IMR-90 (cell line): ENCODE data around the gene CDYL2. TPM values are rescaled to one million over a fixed set of nuclear protein-coding genes. Genes with fewer than 3 reads are reported as not detected.

Experiments
- ATAC-seq: fragments of 200-7000 bp; cut with Tn5 transposase; 2 replicates; pipeline ENCODE4 v1.9.1; 2020; ENCODE audit warnings: low read depth, mild to moderate bottlenecking, moderate library complexity
- BruUV-seq: library from RNA; stranded (reverse); fragments of 400-500 nt; replicated peaks from 2 replicates; lab custom pipeline; 2021; lab: Mats Ljungman, UMichigan
- CTCF ChIA-PET: fragments of 300-600 bp; formaldehyde crosslinking; extraction: SDS; loops from one replicate; lab custom pipeline; 2021; ENCODE audit warnings: antibody characterized with exemption; lab: Yijun Ruan, JAX
- POLR2A ChIA-PET: fragments of 300-600 bp; sonication (Branson Sonifier 250); formaldehyde crosslinking; loops from one replicate; lab custom pipeline; 2022; ENCODE audit warnings: antibody characterized with exemption; ENCODE audit not compliant: unreplicated experiment; lab: Charles Lee
- DNase-seq: peaks from one replicate; pipeline ENCODE4 v3.0.0; 2013
- H2AFZ ChIP-seq: replicated peaks from 2 replicates; pipeline ENCODE3; 2013; ENCODE audit warnings: low read length, mild to moderate bottlenecking; ENCODE audit not compliant: poor library complexity
- H2AK5ac ChIP-seq: 2 replicates; pipeline ENCODE4 v1.6.1; 2013; ENCODE audit warnings: low read depth, low read length, inconsistent platforms
- H2AK9ac ChIP-seq: replicated peaks from 2 replicates; pipeline ENCODE3; 2013; ENCODE audit warnings: mild to moderate bottlenecking, low read depth, low read length, moderate library complexity; ENCODE audit not compliant: poor library complexity
- H2BK120ac ChIP-seq: 2 replicates; pipeline ENCODE4 v1.6.1; 2013; ENCODE audit warnings: low read depth, low read length, inconsistent platforms
- H2BK15ac ChIP-seq: 3 replicates; pipeline ENCODE4 v1.6.1; 2013; ENCODE audit warnings: low read depth, low read length, inconsistent platforms
- H2BK20ac ChIP-seq: 2 replicates; pipeline ENCODE4 v1.6.1; 2013; ENCODE audit warnings: low read depth, mild to moderate bottlenecking, inconsistent platforms, low read length, moderate library complexity
- H2BK5ac ChIP-seq: 2 replicates; pipeline ENCODE4 v1.6.1; 2013; ENCODE audit warnings: mild to moderate bottlenecking, low read depth, low read length, inconsistent platforms; ENCODE audit not compliant: poor library complexity, severe bottlenecking
- H3K14ac ChIP-seq: replicated peaks from 2 replicates; pipeline ENCODE4 v1.6.1; 2013; ENCODE audit warnings: low read depth, low read length, inconsistent platforms
- H3K18ac ChIP-seq: 2 replicates; pipeline ENCODE4 v1.6.1; 2013; ENCODE audit warnings: low read depth, low read length, control low read depth
- H3K23ac ChIP-seq: 2 replicates; pipeline ENCODE4 v1.6.1; 2013; ENCODE audit warnings: low read depth, low read length, inconsistent platforms
- H3K27ac ChIP-seq: 2 replicates; pipeline ENCODE4 v1.5.1; 2013; ENCODE audit warnings: mild to moderate bottlenecking, control low read depth, low read length; ENCODE audit not compliant: insufficient read depth
- H3K27me3 ChIP-seq: 2 replicates; pipeline ENCODE4 v1.6.1; 2013; ENCODE audit warnings: low read length; ENCODE audit not compliant: control insufficient read depth, insufficient read depth
- H3K36me3 ChIP-seq: 2 replicates; pipeline ENCODE4 v1.6.1; 2013; ENCODE audit warnings: low read length, mixed read lengths; ENCODE audit not compliant: control insufficient read depth, insufficient read depth
- H3K4ac ChIP-seq: 2 replicates; pipeline ENCODE4 v1.6.1; 2013; ENCODE audit warnings: low read depth, low read length, inconsistent platforms
- H3K4me1 ChIP-seq: 2 replicates; pipeline ENCODE4 v1.6.1; 2013; ENCODE audit warnings: low read length, mixed read lengths; ENCODE audit not compliant: control insufficient read depth, insufficient read depth
- H3K4me2 ChIP-seq: 2 replicates; pipeline ENCODE4 v1.6.1; 2013; ENCODE audit warnings: low read depth, mild to moderate bottlenecking, control low read depth, low read length, moderate library complexity
- H3K4me3 ChIP-seq: 2 replicates; pipeline ENCODE4 v1.5.1; 2013; ENCODE audit warnings: low read depth, mild to moderate bottlenecking, control low read depth, low read length, moderate library complexity; ENCODE audit not compliant: insufficient read depth
- H3K56ac ChIP-seq: 2 replicates; pipeline ENCODE4 v1.6.1; 2013; ENCODE audit warnings: low read length, inconsistent platforms; ENCODE audit not compliant: insufficient read depth; ENCODE audit errors: extremely low read depth
- H3K79me1 ChIP-seq, 2 experiments: 2 replicates each; pipeline ENCODE4 v1.6.1; 2013; ENCODE audit warnings: low read length in 2 of 2, inconsistent platforms in 1 of 2, low read depth in 1 of 2
- H3K9ac ChIP-seq: 2 replicates; pipeline ENCODE4 v1.6.1; 2013; ENCODE audit warnings: low read depth, low read length, control low read depth
- H3K9me1 ChIP-seq: 2 replicates; pipeline ENCODE4 v1.6.1; 2013; ENCODE audit warnings: low read length, inconsistent platforms; ENCODE audit not compliant: insufficient read depth
- H3K9me3 ChIP-seq: 2 replicates; pipeline ENCODE4 v1.6.1; 2013; ENCODE audit warnings: low read length; ENCODE audit not compliant: control insufficient read depth, insufficient read depth
- H4K20me1 ChIP-seq: 2 replicates; pipeline ENCODE4 v1.6.1; 2013; ENCODE audit warnings: low read length, inconsistent platforms; ENCODE audit not compliant: insufficient read depth
- H4K5ac ChIP-seq: 2 replicates; pipeline ENCODE4 v1.6.1; 2013; ENCODE audit warnings: mild to moderate bottlenecking, low read depth, low read length, control low read depth
- H4K8ac ChIP-seq, 2 experiments: 2 replicates each; pipeline ENCODE4 v1.6.1; 2013; ENCODE audit warnings: low read depth in 2 of 2, low read length in 2 of 2, control low read depth in 1 of 2, inconsistent platforms in 1 of 2
- H4K91ac ChIP-seq: 2 replicates; pipeline ENCODE4 v1.6.1; 2013; ENCODE audit warnings: low read depth, low read length, inconsistent platforms; ENCODE audit not compliant: insufficient read depth
- CTCF ChIP-seq: conservative IDR thresholded peaks from 2 replicates; pipeline ENCODE4 v1.5.1; 2012; ENCODE audit warnings: mild to moderate bottlenecking, low read depth, low read length, improper control_type of control experiment
- FOS ChIP-seq: fragments of 150-350 bp; IDR thresholded peaks from 2 replicates; pipeline ENCODE4 v1.6.1; 2016; ENCODE audit warnings: low read depth, low read length
- MXI1 ChIP-seq: IDR thresholded peaks from 2 replicates; pipeline ENCODE4 v1.6.1; 2012; ENCODE audit warnings: low read depth, mild to moderate bottlenecking, low read length, moderate library complexity, borderline replicate concordance
- RCOR1 ChIP-seq: IDR thresholded peaks from 2 replicates; pipeline ENCODE4 v1.6.1; 2012; ENCODE audit warnings: mild to moderate bottlenecking, low read length, improper control_type of control experiment; ENCODE audit not compliant: insufficient replicate concordance
- RFX5 ChIP-seq: IDR thresholded peaks from 2 replicates; pipeline ENCODE4 v1.8.0; 2012; ENCODE audit warnings: low read depth, mild to moderate bottlenecking, low read length, moderate library complexity
- USF2 ChIP-seq: fragments of 150-350 bp; IDR thresholded peaks from 2 replicates; pipeline ENCODE4 v1.6.1; 2017; ENCODE audit warnings: mild to moderate bottlenecking, antibody characterized with exemption, low read length, low read depth
- WGBS, 2 experiments: methylation state at CpG; one replicate each; pipeline versions ENCODE4 v1.1.5 to v1.1.7; 2013; ENCODE audit warnings: missing lambda C conversion rate in 2 of 2; ENCODE audit not compliant: insufficient read length in 1 of 2; ENCODE audit errors: extremely low coverage in 2 of 2; 5-methylcytosine and 5-hydroxymethylcytosine counted together
- dilution Hi-C: fragments of 300-500 bp; cut with HindIII; formaldehyde crosslinking; loops from one replicate; pipeline ENCODE4 v1.14.3; 2018; ENCODE audit warnings: low sequenced_read_pairs; ENCODE audit not compliant: unreplicated experiment
- in situ Hi-C: fragments of 300-500 bp; cut with MboI; formaldehyde crosslinking; loops from 3 replicates; pipeline ENCODE4 v1.14.3; 2019; ENCODE audit warnings: low sequenced_read_pairs, inconsistent platforms, mixed read lengths
- intact Hi-C: fragments of 100-400 bp; cut with micrococcal nuclease; formaldehyde crosslinking; loops from 2 replicates; pipeline ENCODE4 v1.10.0; 2022
- polyA plus RNA-seq, 3 experiments: library from polyadenylated mRNA; depleted of rRNA; stranded (reverse); fragments of >200 nt; gene quantifications; 2 replicates each; pipeline ENCODE4 v1.2.3, GENCODE V29; 2012; ENCODE audit warnings: low replicate concordance in 1 of 3
- total RNA-seq: library from RNA; depleted of rRNA; stranded (reverse); fragments of >200 nt; gene quantifications from 2 replicates; pipeline ENCODE4 v1.2.3, GENCODE V29; 2012

CDYL2 gene
- total and polyA plus RNA-seq, 2 of the 4 experiments (the other 2 are of a cell fraction): 1.2 to 3.9 TPM

GRCh38 chr16:80691111-80691741 is 113.2 kb downstream of the CDYL2 start:
- no peak overlapping the region for H2AFZ ChIP-seq
- intact Hi-C loops: no loop called here
- no peak overlapping the region for H4K8ac ChIP-seq
- H3K14ac ChIP-seq: no peak overlapping the region
- H3K27me3 ChIP-seq: no peaks in the 10 kb centered on the region
- ChIA-PET CTCF (no interaction called here), POLR2A (no interaction called here)
- no peak overlapping the region for H3K18ac ChIP-seq
- no peak overlapping the region for H3K56ac ChIP-seq
- no TSS peak for BruUV-seq
- TF ChIP-seq USF2 (no peak), RFX5 (no peak), RCOR1 (no peak), CTCF (no peak), MXI1 (no peak), FOS (no peak)
- H3K4ac ChIP-seq: no peak overlapping the region
- no peaks in the 10 kb centered on the region for H3K36me3 ChIP-seq
- no peaks in the 10 kb centered on the region for H4K20me1 ChIP-seq
- peaks cover 0 to 6% of the 10 kb centered on the region in 2 experiments; a peak in 3 of 4 replicates for H3K79me1 ChIP-seq
- no peak overlapping the region for H2BK20ac ChIP-seq
- no peak overlapping the region for H3K27ac ChIP-seq
- H3K23ac ChIP-seq: no peak overlapping the region
- no peaks in the 10 kb centered on the region for H3K4me1 ChIP-seq
- in situ Hi-C loops: no loop called here
- no peak overlapping the region for H4K5ac ChIP-seq
- peaks cover 5% of the 10 kb centered on the region for H3K9me3 ChIP-seq
- no peak overlapping the region for H3K4me3 ChIP-seq
- H2BK5ac ChIP-seq: no peak overlapping the region
- H2BK120ac ChIP-seq: no peak overlapping the region
- no peak overlapping the region for H3K9ac ChIP-seq
- H2AK9ac ChIP-seq: no peak overlapping the region
- H2AK5ac ChIP-seq: no peak overlapping the region
- no peak overlapping the region for H2BK15ac ChIP-seq
- DNase-seq: peak; percentile 21
- H4K91ac ChIP-seq: no peak overlapping the region
- no peaks in the 10 kb centered on the region for H3K9me1 ChIP-seq
- no peak for ATAC-seq
- dilution Hi-C loops: no loop called here
- no peak overlapping the region for H3K4me2 ChIP-seq
- 33% methylated on average over 1 of the region's 3 CpGs; no CpG with 5 or more reads in 1 of the 2 experiments for WGBS, 2 experiments
